Limb (tissue), 2 donors: Measurements from ENCODE around the gene STXBP5L.
"Not testable (repeated sequence)": the region's sequence is repeated elsewhere in the genome, so short reads cannot be mapped to it uniquely, and the experiment has no call there.

ENCODE experiments used
- DNase-seq, 2 donors: peaks; one replicate each; pipeline ENCODE4 v3.0.0-alpha.2; 2016; ENCODE audit errors: extremely low spot score in 2 of 2

The STXBP5L gene

DNA sequence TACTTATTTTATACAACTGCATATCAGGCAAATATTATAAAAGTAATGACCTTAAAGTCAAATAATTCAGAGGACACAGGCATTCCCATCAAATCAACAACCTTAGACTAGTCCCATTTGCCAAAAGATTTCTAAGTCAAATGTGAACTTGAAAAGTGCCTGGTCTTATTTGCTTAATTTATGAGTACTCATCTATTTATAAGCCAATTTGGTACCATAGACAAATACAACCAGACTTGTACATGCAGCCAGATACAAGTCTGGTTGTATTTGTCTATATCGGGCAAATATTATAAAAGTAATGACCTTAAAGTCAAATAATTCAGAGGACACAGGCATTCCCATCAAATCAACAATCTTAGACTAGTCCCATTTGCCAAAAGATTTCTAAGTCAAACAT, 322.2 kb downstream of the STXBP5L start:
- not testable (repeated sequence) for DNase-seq

DNA sequence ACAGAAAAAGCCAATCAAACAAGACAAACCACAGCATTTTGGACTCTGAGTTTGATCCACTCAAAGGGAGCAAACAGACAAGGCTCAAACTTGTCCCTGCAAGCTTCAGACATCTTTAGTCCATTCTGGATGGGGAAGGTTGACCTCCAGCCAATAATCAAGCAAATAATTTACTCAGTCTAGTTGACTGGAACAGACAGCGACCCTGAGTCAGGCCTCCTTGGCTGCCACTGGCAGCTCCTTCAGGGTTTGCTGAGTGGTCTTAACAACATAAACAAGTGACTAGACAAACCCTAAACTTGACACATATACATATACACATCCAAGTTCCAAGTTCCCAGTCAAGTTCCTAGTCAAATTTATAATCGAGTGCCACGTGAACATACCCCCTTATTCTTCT, 323.9 kb downstream of the STXBP5L start:
- no peak for DNase-seq

DNA sequence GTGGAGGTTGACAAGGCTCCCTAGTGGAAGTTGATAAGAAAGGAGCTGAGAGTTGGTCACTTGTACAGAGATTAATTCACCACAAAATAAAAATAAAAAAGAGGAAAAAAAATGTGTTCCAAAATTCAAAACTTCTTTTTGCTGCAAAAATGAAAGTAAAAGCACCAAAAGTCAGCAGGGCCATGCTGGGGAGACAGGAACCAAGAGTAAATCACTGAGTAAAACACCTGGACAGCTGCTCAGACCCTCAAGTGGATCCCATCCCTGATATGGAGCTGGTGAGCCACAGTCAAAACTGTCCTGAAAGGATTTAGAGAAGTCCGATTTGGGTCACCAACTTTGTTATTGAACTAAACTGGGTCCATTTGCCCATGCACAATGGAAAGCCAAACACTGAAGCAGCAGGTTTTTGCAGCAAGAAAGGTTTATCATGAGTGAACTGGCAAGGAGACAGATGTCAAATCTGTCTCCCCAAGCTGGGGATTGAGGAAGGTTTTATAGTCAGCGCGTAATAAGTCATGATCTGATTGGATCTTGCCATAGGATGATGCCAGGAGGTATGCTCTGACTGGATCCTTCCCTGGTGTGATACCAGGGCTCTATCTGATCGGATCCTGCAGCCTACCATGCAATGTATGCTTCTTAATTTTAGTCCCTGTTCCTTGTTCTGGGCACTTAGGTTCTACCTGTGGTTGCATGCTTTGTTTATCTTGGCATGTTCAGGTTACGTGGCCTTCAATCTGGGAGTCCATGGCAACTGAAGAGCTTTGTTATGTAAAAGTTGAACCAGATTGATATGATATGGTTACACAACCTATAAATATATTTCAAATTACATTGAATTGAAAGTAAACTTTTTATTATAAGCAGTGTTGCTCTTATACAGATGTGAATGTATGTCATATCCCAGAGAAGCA, 324.6 kb downstream of the STXBP5L start:
- DNase-seq: no peak

DNA sequence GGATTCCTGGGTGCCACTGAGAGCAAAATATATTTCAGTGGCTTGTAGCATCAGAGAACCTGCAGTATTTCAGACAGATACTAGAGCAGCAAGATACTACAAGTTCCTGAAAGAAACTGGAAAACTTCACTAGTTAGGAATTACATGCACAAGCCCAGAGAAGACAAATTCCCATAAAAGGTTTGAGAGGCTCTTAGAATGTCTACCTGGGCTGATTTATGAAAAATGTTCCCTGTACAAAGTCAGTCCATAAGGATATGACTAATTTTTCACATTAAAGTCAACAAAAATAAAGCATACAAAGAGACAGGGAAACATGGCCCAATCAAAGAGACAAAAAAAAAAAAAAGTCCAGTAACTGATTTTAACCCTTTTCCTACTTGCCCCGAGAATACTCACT, 335.2 kb downstream of the STXBP5L start:
- no peak for DNase-seq

DNA sequence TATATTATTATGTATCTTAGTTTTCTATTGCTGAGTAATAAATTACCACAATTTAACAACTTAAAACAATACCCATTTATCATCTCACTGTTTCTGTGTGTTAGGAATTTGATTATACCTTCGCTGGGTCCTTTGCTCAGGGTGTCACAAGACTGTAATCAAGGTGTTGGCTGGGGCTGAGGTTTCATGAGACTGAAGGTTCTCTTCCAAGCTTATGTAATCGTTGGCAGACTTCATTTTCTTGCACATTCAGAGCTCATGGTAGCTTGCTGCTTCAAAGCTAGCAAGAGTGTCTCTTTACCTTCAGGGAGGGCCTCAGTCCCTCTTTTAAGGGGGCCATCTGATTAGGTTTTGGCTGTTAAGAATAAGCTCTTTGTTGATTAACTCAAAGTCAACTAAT, 344.7 kb downstream of the STXBP5L start:
- DNase-seq: no peak

DNA sequence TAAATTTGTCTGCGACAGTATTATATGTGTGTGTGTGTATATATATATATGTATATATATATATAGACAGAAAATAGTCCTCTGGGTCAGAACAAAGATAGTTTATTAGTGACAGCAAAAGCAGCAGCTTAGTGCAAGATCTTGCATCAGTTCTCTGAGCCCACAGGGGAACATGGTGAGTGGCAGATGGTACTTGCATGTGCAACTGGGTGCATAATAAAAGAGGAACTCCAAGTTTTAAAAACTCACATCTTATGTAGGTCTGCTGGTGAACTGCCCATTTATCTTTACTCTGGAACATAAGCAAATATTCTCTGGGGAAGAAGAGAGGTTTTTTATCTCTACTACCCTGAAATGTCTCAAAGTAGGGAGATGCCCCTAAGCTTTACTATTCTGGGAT, 361.4 kb downstream of the STXBP5L start:
- no peak for DNase-seq

DNA sequence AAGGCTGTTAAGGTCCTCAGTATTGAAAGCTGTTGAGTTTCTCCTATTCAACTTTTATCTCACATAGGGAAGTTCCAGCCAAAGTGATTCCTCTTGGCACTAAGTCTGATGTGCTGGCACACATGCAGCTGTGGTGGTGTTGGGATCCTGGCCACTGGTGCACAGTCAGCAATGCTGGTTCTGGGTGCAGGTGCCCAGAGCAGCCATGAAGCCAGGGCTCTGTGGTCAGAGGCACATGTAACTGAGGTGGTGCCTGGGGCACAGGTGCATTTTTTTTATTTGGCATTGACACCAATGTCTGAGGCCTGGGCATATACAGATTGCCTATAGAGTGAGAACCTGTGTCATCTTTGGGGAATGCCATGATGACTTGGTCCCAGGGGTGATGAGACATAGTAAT, 366.4 kb downstream of the STXBP5L start:
- no peak for DNase-seq

DNA sequence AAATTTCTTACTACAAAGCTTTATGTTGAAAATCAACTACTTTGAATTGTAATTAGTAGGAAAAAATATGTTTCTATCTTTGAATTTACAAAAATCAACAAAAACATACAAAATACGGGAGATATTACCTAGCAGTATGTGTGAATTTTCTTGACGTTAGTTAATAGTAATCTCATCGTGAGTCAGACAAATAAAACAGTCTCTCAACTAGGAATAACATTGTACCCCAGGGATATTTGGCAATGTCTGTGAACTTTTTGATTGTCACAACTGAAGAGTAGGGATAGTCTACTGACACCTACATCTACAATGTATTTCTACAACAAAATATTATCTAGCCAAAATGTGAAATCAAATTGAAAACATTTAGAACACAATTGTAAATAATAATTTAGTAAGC, 387.4 kb downstream of the STXBP5L start:
- no peak for DNase-seq

DNA sequence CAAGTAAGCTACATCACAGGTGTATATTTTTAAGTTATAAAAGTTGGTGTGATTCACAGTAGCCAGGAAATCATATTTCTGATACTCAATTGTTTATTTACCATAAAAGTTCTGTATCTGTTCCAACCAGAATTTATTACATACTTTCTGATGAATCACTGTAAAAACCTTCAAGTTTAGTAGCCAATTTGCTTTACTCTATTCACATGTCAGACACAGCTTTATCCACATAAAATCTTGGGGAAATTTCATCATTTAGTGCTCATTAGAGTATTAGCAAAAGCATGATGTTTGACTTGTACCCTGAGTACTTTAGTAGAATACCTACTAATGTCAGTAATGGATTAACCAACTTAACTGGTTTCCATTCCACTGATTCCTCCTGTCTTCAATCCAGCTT, 388.0 kb downstream of the STXBP5L start:
- no peak for DNase-seq

DNA sequence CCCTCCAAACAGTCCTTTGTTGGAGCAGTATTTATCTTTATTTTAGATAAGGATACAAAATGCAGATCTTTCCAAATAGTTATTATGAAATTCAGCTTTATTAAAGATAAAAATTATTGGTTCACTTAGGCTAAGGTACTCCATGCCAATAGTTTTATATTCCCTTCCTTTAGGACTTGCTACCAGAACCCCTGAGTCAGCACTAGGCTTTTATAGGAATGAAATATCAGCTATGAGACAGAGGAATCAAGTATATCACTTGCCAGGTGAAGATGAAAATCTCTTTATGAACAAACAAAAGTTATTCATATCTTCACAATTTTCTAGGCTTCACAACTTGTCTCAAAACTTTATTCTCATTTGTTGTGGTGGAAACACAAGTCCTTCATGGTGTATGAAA, 416.3 kb downstream of the STXBP5L start:
- DNase-seq: no peak

DNA sequence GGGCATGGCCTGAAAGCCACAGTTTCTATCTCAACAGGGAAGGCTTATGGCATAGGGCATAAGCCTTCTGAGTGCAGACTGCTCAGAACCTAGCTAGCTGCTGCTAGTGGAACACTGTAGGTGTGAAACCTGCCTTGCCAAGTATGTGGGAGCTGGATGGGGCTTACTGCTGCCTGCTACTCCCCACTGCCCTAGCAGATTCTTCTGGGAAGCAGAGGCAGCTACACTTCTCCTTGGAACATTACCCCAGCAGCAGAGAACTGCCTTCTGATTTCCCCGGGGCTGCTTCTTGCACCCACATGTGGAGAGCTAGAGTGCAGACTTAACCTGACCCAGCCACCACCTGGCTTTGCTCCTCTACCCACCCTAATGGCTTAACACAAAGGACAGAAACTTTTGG, 422.1 kb downstream of the STXBP5L start:
- DNase-seq: no peak

DNA sequence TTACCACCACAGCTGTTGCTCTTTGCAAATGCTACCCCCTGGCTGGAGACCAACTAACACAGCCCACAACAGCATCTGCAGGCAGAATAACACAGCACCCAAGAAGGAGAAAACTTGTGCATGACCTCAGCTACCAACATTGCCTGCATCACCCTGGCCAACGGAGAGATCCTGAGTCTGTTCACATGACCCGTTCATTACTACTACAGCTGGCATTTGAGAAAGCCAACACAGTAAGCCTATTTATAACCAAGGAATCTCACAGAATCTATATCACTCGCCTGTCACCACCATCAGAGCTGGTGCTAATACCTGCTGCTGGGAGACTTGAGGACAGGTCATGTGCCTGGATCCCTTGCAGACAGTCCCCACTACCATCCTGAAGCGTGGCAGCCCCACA, 422.6 kb downstream of the STXBP5L start:
- no peak for DNase-seq

DNA sequence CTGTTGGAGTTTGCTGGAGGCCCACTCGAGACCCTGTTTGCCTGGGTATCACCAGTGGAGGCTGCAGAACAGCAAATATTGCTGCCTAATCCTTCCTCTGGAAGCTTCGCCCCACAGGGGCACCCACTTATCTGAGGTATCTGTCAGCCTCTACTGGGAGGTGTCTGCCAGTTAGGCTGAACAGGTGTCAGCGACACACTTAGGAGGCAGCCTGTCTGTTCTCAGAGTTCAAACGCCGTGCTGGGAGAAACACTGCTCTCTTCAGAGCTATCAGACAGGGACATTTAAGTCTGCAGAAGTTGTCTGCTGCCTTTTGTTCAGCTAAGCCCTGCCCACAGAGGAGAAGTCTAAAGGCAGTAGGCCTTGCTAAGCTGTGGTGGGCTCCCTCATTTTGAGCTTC, 448.0 kb downstream of the STXBP5L start:
- not testable (repeated sequence) for DNase-seq

DNA sequence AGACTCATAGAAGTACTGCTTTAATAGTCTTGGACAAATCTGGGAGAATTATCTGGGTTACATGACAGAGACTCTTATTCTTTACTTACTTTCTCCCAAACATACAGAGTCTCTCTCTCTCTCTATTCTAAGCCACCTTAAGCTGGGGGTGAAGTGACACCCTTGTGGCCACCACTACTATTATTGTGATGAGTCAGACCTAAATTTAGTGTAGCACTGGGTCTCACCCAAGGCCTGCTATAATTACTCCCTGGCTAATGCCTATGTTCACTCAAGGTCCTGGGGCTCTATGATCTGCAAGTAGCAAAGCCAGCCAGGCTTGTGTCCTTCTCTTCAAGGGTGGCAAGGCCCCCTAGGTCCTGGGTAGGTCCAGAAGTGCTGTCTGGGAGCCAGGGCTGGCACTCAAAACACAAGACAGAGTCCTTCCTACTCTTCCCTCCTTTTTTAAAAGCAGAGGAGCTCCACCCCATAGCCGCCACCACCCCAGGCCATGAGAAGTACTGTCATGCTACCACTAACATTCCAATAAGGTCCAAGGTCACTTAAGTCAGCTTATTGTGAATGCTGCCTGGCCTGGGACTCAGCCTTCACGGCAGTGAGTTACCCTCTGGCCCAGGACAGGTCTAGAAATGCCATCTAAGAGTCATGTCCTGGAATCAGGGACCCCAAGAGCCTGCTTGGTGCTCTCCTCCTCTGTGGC, 454.2 kb downstream of the STXBP5L start:
- no peak for DNase-seq

DNA sequence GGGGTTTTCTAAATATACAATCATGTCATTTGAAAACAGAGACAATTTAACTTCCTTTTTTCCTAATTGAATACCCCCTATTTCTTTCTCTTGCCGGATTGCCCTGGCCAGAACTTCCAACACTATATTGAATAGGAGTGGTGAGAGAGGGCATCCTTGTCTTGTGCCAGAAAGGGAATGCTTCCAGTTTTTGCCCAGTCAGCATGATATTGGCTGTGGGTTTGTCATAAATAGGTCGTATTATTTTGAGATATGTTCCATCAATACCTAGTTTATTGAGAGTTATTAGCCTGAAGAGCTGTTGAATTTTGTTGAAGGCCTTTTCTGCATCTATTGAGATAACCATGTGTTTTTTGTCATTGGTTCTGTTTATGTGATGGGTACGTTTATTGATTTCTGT, 480.3 kb downstream of the STXBP5L start:
- DNase-seq: not testable (repeated sequence)

DNA sequence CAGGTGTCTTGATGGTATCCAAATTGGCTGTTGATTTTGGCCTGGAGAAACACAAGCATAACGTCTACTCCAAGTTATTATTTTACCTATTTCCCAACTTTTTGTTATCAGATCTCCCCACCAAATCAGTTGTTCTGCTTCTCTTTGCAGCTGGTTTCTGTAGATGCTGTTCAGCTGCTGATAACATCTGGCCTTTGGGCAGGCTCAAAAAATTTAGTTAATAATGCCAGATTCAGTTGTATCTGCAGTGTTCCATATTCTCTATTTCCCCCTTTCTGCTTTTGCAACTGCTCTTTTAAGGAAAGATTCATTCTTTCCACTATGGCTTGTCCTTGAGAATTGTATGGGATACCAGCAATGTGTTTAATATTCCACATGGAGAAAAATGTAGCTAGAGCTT, 488.0 kb downstream of the STXBP5L start:
- DNase-seq: not testable (repeated sequence)

DNA sequence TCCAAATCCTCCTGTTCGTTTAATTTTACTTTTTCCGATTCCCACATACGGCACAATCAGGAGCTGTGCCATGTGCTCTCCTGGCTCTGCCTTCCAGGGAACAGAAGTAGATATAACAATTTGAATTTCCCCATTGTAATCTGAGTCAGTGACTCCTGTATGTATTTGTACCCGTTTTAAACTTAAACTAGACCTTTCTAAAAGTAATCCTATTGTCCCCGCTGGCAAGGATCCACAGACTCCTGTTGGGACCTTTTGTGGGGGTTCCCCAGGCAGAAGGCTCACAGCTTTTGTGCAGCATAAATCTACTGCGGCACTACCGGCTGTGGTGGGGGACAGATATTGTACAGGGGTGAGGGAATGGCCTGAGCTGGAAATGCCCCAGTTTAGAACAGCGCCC, 490.0 kb downstream of the STXBP5L start:
- not testable (repeated sequence) for DNase-seq

DNA sequence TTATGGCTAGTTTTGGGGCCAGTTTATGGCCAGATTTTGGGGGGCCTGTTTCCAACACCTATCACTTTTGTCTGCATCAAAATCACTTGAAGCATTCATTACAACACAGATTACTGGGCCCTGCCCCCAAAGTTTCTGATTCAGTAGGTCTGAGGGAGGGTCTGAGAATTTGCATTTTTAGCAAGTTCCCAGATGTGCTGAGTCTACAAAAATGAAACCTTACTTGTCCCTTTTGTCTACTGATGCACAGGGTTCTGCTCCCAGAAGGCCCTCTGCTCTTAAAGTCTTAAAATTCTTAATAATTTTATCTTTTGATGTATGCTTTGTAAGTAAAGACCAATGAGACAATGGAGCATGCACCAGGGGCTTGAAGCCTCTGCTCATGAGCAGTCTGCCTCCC, 491.8 kb downstream of the STXBP5L start:
- no peak for DNase-seq

DNA sequence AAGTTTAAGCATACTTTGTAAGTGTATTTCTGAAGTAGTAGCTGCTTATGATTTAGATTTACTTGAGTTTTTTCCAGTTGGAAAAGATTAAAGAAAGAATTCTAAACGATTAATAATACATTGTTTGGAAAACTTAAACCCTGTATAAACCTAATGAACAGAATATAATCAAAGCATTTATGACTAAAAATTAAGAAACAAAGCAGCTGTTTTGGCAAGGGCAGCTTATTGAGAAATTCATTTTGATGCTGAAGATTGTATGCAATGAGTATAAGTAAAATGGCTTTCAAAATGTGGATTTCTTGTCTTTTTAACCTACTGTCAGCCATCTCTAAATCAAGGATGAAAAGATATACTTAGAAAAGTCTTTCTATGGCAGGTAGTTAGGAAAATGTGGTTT, 497.6 kb downstream of the STXBP5L start:
- DNase-seq: no peak

DNA sequence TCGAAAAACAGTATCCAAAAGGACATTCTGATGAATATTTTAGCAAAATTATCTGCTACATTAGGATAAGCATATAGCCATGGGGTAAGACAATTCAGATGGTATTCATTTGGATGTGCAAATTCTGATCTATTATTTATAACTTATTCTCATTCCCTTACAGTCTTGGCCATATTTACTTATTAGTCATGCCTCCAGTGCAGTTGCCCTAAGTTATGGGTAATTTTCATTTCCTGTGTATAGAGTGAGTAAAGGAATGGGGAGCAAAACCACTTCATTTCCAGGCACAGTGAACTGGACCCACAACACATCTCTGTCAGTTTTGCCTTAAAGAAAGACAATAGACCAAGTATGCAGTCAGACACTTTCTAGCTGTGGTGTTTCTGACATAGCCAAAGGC, 503.5 kb downstream of the STXBP5L start:
- no peak for DNase-seq

DNA sequence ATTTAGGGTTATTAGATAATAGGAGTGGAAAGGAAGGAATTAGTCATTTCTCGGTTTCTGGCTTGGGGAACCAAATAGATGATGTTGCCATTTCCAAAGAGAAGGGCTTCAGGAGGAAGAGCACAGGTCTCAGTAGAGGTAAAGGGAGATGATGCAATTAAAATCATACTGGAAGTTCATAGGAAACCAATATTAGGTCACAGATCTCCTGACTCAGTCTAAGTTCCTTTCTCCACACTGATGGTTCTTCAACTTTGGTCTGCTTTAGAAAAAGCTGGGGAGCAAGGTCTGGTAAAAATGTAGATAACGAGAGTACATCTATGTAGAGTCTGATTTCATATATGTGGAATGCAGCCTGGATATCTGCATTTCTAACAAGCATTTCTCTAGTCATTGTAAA, 506.9 kb downstream of the STXBP5L start:
- DNase-seq: no peak

DNA sequence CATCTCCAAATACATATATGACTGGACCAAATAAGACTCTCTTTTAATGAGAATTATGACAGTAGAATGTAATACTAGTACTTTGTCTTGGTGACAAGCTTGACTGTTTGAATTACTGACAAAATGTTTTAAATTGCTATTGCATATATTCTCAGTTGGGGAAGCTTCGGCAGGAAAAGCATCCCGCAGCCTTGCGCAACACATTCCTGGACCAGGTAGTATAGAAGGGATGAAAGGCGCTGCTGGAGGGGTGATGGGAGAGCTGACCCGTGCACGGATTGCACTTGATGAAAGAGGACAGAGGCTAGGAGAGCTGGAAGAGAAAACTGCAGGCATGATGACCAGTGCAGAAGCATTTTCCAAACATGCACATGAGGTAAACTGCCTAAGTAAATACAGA, 510.2 kb downstream of the STXBP5L start:
- DNase-seq: no peak

DNA sequence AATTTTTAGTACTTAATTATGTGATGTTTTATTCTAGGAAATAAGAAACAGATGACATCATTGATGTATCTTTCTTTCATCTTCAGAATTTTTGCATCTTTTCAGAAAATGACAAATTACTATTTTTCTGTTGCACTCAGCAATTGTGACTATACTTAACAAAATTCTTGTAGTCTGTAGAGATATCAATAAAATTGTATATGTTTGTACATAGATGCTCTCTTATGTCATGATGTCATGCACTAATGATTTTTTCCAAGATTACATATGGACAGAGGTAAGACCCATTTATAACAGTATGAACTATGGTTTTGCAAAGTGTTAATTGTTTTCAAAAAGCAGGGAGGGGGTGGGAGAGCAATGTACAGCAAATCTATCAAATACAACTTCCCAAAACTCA, 516.5 kb downstream of the STXBP5L start:
- DNase-seq: no peak
